ENCODE measurements around the gene ADORA2B.

The ADORA2B gene

GRCh38 chr17:15943971-15944758 is 765 bp upstream of the ADORA2B start:
- H3K27ac ChIP-seq, result peak overlapping the region; percentile 100
- no peak for TF ChIP-seq CTCF (conservative IDR thresholded peaks at IDR 0.05; ENCODE audit: low read depth)
- no peak for DNase-seq (ENCODE audit: low spot score)
- CTCF ChIA-PET, result interaction anchor here (0.5 to 2.4 kb wide), 7 partner anchors 11 to 720 kb away, joined by 3 to 12 read pairs (median 3); partner anchors contain the start of genes TTC19 and ZSWIM7
- POLR2A ChIA-PET (ENCODE audit: low non-redundant PET), result no interaction called here

GRCh38 chr17:15945527-15946191 is 729 bp downstream of the ADORA2B start:
- CTCF ChIA-PET, result interaction anchor here (0.6 to 2.4 kb wide), 5 partner anchors 8 to 129 kb away, joined by 3 to 12 read pairs (median 3); partner anchors contain the start of genes TTC19 and ZSWIM7
- no peak for TF ChIP-seq CTCF (conservative IDR thresholded peaks at IDR 0.05; ENCODE audit: low read depth)
- POLR2A ChIA-PET (ENCODE audit: low non-redundant PET), result interaction anchor here (0.6 to 1.2 kb wide), 5 partner anchors 10 to 54 kb away, joined by 3 to 12 read pairs (median 5); partner anchors contain the start of genes TTC19 and ZSWIM7
- H3K27ac ChIP-seq, result peak overlapping the region; percentile 100
- DNase-seq (ENCODE audit: low spot score), result peak; percentile 30

- ChIA-PET POLR2A (ENCODE audit: low non-redundant PET) (interaction anchor here (0.6 kb wide), 2 partner anchors 9 to 13 kb away, joined by 3 to 13 read pairs; no protein-coding TSS in a partner anchor), CTCF (no interaction called here)
- peak; percentile 39 for DNase-seq (ENCODE audit: low spot score)
- H3K27ac ChIP-seq, result peak overlapping the region; percentile 100
- no peak for TF ChIP-seq CTCF (conservative IDR thresholded peaks at IDR 0.05; ENCODE audit: low read depth)
Observed at GRCh38 chr17:15946611-15947120, 1.7 kb downstream of the ADORA2B start.

GRCh38 chr17:15947271-15947670 is 2.3 kb downstream of the ADORA2B start:
- peak; percentile 92 for DNase-seq (ENCODE audit: low spot score)
- TF ChIP-seq CTCF (conservative IDR thresholded peaks at IDR 0.05; ENCODE audit: low read depth), result no peak
- CTCF ChIA-PET, result no interaction called here
- POLR2A ChIA-PET (ENCODE audit: low non-redundant PET), result interaction anchor here (0.6 to 1.2 kb wide), 2 partner anchors 12 to 52 kb away, joined by 4 to 13 read pairs; partner anchors contain the start of genes TTC19 and ZSWIM7
- peak overlapping the region; percentile 100 for H3K27ac ChIP-seq

GRCh38 chr17:15947976-15948752 is 3.2 kb downstream of the ADORA2B start:
- POLR2A ChIA-PET (ENCODE audit: low non-redundant PET), result interaction anchor here (1.2 kb wide), 1 partner anchor 51 kb away, joined by 4 read pairs; the partner anchor contains the start of genes TTC19 and ZSWIM7
- TF ChIP-seq CTCF (conservative IDR thresholded peaks at IDR 0.05; ENCODE audit: low read depth), result no peak

More at GRCh38 chr17:15947976-15948752, 3.2 kb downstream of the ADORA2B start:
- peak overlapping the region; percentile 100 for H3K27ac ChIP-seq
- CTCF ChIA-PET, result interaction anchor here (0.6 to 1.0 kb wide), 2 partner anchors 31 to 49 kb away, joined by 3 read pairs; no protein-coding TSS in a partner anchor
- peak; percentile 46 for DNase-seq (ENCODE audit: low spot score)
